ENCODE measurements around the gene USO1. TPM values are rescaled to one million over a fixed set of nuclear protein-coding genes. Genes with fewer than 3 reads are reported as not detected.

USO1 gene
- total RNA-seq, 3 donors from 2014 or later (not counting 1 experiment from before 2014, with no cell fraction given) = 29.7 to 38.4 (median 32.2) TPM

DNA sequence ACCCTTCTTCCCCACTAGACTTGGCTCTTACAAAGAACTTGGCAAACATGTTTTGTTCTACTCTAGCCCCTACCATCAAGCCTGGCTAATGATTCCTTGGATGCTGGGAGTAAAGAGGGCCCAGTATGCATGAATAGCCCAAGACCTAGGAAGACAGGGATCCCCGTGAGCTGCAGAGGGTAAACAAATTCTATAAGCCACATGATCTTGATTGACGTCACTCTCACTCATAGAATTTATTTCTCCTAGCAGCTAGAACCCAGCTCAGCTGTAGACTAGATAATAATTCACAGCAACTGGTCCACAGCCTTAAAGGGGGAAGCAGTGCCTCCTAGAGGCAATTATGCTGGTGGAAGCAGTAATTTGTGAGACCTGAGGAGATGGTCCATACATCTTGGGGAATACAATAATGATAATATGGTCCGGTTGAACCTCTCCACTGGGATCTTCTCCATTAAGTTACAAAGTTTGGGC is 16.1 kb upstream of the USO1 start:
- TF ChIP-seq, protein P1, sequence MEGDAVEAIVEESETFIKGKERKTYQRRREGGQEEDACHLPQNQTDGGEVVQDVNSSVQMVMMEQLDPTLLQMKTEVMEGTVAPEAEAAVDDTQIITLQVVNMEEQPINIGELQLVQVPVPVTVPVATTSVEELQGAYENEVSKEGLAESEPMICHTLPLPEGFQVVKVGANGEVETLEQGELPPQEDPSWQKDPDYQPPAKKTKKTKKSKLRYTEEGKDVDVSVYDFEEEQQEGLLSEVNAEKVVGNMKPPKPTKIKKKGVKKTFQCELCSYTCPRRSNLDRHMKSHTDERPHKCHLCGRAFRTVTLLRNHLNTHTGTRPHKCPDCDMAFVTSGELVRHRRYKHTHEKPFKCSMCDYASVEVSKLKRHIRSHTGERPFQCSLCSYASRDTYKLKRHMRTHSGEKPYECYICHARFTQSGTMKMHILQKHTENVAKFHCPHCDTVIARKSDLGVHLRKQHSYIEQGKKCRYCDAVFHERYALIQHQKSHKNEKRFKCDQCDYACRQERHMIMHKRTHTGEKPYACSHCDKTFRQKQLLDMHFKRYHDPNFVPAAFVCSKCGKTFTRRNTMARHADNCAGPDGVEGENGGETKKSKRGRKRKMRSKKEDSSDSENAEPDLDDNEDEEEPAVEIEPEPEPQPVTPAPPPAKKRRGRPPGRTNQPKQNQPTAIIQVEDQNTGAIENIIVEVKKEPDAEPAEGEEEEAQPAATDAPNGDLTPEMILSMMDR (IDR thresholded peaks at IDR 0.05) = peak; percentile 72
- Mint-ChIP-seq H3K27me3 (ENCODE audit: low read depth in 2 of 2) (no peaks in the 10 kb centered on the region), H3K9me3 (no peaks in the 10 kb centered on the region), H3K4me1 (no peaks in the 10 kb centered on the region), H3K36me3 (no peaks in the 10 kb centered on the region), H3K27ac (no peak overlapping the region), H3K4me3 (no peak overlapping the region)
- no peaks in the 10 kb centered on the region for H3K27me3 ChIP-seq (ENCODE audit: control insufficient read depth, insufficient read depth, low read length)
- ATAC-seq (peak; percentile 84 to 97 (median 85)), DNase-seq (peak in 1 of 2 donors; percentile 77)
- no peak overlapping the region for H3K4me3 ChIP-seq (ENCODE audit: low read length)
- no peaks in the 10 kb centered on the region for H3K9me3 ChIP-seq (ENCODE audit: control insufficient read depth, insufficient read depth, low read length)
- 75% methylated on average over 3 of the region's 3 CpGs for WGBS (ENCODE audit: insufficient coverage)
- H3K27ac ChIP-seq (ENCODE audit: low read length) = no peak overlapping the region
- H3K36me3 ChIP-seq (ENCODE audit: control insufficient read depth, insufficient read depth, low read length) = no peaks in the 10 kb centered on the region
- H3K4me1 ChIP-seq (ENCODE audit: control insufficient read depth, insufficient read depth, low read length) = no peaks in the 10 kb centered on the region
- intact Hi-C loops (cut with micrococcal nuclease) = loop anchor here (5.0 kb wide), 1 partner anchor 36 kb away; the partner anchor contains the start of gene G3BP2

DNA sequence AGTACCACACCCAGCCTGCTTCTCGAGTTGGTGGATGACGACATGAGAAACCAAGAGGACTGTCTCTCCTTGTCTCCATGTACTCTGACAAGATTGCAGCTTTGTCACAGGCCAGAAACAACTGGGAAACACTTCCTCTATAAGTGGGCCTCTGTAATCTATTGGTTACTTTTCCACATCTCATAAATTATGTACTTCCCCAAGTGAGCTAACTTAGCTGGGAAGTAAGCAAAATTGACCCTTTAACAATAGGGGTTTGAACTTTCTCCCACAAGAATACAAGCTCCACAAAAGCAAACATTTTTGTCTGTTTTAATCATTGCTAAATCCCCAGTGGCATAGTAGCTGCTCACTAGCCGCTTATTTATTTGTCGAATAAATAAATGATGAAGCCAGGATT is 14.1 kb upstream of the USO1 start:
- H3K4me1 Mint-ChIP-seq = peaks cover 0 to under 1% of the 10 kb centered on the region in 2 donors

DNA sequence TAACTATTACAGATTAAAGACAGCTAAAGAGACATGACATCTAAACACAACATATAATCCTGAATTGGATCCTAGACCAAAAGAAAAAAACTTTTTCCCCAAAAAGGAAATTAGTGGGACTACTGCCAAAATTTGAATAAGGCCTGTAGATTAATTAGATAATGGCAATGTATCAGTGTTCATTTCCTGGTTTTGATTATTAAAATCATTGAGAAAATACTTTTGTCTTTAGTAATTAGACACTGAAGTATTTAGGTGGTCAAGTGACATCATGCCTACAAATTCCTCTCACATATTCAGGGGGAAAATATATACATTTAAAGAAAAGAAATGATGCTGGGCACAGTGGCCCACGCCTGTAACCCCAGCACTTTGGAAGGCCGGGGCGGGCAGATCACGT is 10.4 kb upstream of the USO1 start:
- Mint-ChIP-seq H3K27me3 (ENCODE audit: low read depth in 2 of 2) (no peaks in the 10 kb centered on the region), H3K4me3 (no peak overlapping the region), H3K27ac (no peak overlapping the region), H3K36me3 (no peaks in the 10 kb centered on the region), H3K9me3 (no peaks in the 10 kb centered on the region), H3K4me1 (peaks cover 0 to 6% of the 10 kb centered on the region in 2 donors)
- TF ChIP-seq, protein P1 (IDR thresholded peaks at IDR 0.05) = no peak
- WGBS (ENCODE audit: insufficient coverage) = 90% methylated on average over 4 of the region's 4 CpGs
- DNase-seq (no peak), ATAC-seq (no peak)
- H3K4me3 ChIP-seq (ENCODE audit: low read length) = no peak overlapping the region
- H3K4me1 ChIP-seq (ENCODE audit: control insufficient read depth, insufficient read depth, low read length) = no peaks in the 10 kb centered on the region
- no peaks in the 10 kb centered on the region for H3K9me3 ChIP-seq (ENCODE audit: control insufficient read depth, insufficient read depth, low read length)
- H3K36me3 ChIP-seq (ENCODE audit: control insufficient read depth, insufficient read depth, low read length) = no peaks in the 10 kb centered on the region
- intact Hi-C loops (cut with micrococcal nuclease) = no loop called here
- H3K27me3 ChIP-seq (ENCODE audit: control insufficient read depth, insufficient read depth, low read length) = no peaks in the 10 kb centered on the region
- no peak overlapping the region for H3K27ac ChIP-seq (ENCODE audit: low read length)

More for the DNA sequence above, 14.1 kb upstream of the USO1 start:
- Mint-ChIP-seq H3K9me3 (no peaks in the 10 kb centered on the region), H3K36me3 (no peaks in the 10 kb centered on the region), H3K27ac (no peak overlapping the region), H3K27me3 (ENCODE audit: low read depth in 2 of 2) (no peaks in the 10 kb centered on the region), H3K4me3 (no peak overlapping the region)
- Histone ChIP-seq H3K4me3 (ENCODE audit: low read length) (no peak overlapping the region), H3K27ac (ENCODE audit: low read length) (no peak overlapping the region), H3K36me3 (ENCODE audit: control insufficient read depth, insufficient read depth, low read length) (no peaks in the 10 kb centered on the region), H3K4me1 (ENCODE audit: control insufficient read depth, insufficient read depth, low read length) (no peaks in the 10 kb centered on the region), H3K27me3 (ENCODE audit: control insufficient read depth, insufficient read depth, low read length) (no peaks in the 10 kb centered on the region), H3K9me3 (ENCODE audit: control insufficient read depth, insufficient read depth, low read length) (no peaks in the 10 kb centered on the region)
- no peak for ATAC-seq
- TF ChIP-seq, protein P1 (IDR thresholded peaks at IDR 0.05) = no peak
- no peak for DNase-seq
- intact Hi-C loops (cut with micrococcal nuclease) = no loop called here
- 84% methylated on average over 4 of the region's 4 CpGs for WGBS (ENCODE audit: insufficient coverage)

DNA sequence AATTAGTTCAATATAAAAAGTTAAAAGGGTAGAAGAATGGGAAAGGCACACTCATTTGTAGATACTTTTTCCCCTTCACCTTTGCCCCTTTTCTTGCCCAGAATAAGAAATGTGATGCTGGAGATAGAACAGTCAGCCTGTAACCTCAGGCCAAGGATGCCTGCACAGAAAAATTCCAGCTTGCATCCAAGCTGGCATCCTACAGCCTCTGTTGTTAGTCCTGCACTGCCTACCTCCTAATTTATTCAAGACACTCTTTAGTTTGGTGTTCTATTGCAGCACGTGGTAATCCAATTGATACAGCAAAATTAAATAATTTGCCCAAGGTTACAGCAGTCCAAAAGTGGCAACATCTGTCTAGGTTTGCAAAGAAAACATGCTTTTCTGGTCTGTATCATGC is 9.7 kb upstream of the USO1 start:
- Mint-ChIP-seq H3K4me3 (no peak overlapping the region), H3K36me3 (no peaks in the 10 kb centered on the region), H3K9me3 (no peaks in the 10 kb centered on the region), H3K27me3 (ENCODE audit: low read depth in 2 of 2) (no peaks in the 10 kb centered on the region), H3K27ac (no peak overlapping the region), H3K4me1 (peaks cover 0 to 6% of the 10 kb centered on the region in 2 donors)
- TF ChIP-seq, protein P1 (IDR thresholded peaks at IDR 0.05) = no peak
- 82% methylated on average over 1 of the region's 1 CpG for WGBS (ENCODE audit: insufficient coverage)
- H3K4me1 ChIP-seq (ENCODE audit: control insufficient read depth, insufficient read depth, low read length) = no peaks in the 10 kb centered on the region
- ATAC-seq (no peak), DNase-seq (no peak)
- H3K27ac ChIP-seq (ENCODE audit: low read length) = no peak overlapping the region
- H3K36me3 ChIP-seq (ENCODE audit: control insufficient read depth, insufficient read depth, low read length) = no peaks in the 10 kb centered on the region
- H3K9me3 ChIP-seq (ENCODE audit: control insufficient read depth, insufficient read depth, low read length) = no peaks in the 10 kb centered on the region
- H3K4me3 ChIP-seq (ENCODE audit: low read length) = no peak overlapping the region
- H3K27me3 ChIP-seq (ENCODE audit: control insufficient read depth, insufficient read depth, low read length) = no peaks in the 10 kb centered on the region
- intact Hi-C loops (cut with micrococcal nuclease) = no loop called here

Measured in natural killer cell (primary cell).